SH-SY5Y (cell line): ENCODE measurements around the gene ITGA3.

Source experiments
- GATA2 ChIP-seq: IDR thresholded peaks from 2 replicates; pipeline ENCODE4 v1.6.1; 2011; ENCODE audit warnings: mild to moderate bottlenecking, low read depth, low read length
- GATA3 ChIP-seq: IDR thresholded peaks from 2 replicates; pipeline ENCODE4 v1.6.1; 2011; ENCODE audit warnings: low read depth, mild to moderate bottlenecking, low read length, moderate library complexity

DNA sequence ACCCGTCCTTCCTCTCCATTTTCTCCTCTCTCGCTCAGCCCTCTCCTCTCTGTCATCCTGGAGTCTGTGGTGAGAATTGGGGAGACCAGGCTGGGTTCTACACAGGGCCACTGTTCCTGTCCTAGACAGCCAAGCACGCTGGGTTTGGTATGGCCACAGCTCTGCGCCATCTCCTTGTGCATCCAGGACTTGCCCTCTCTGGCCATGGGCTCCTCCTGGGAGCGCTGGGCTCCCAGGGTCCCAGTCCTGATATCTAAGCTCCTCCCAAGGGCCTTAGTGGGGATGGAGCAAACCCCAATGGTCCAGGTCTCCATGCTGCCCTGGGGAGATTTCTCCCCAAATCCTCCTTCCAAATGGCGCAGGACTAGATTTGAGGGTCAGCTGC is 27.2 kb upstream of the ITGA3 start:
- TF ChIP-seq GATA2: no peak
- TF ChIP-seq GATA3: no peak
